GM10248 (cell line): Measurements from ENCODE around the gene KCNQ1.
A peak's percentile ranks its signal among the peaks of the same experiment; 100 is the strongest.

ENCODE experiments used
- CTCF ChIA-PET: fragments of 300-600 bp; sonication (Branson Sonifier 250); formaldehyde crosslinking; extraction: SDS; loops from one replicate; lab custom pipeline; 2021; ENCODE audit warnings: antibody characterized with exemption; lab: Yijun Ruan, JAX
- POLR2A ChIA-PET: fragments of 350-650 bp; sonication (Branson Sonifier 250); formaldehyde crosslinking; extraction: SDS; loops from one replicate; lab custom pipeline; 2020; ENCODE audit warnings: antibody characterized with exemption; lab: Yijun Ruan, JAX
- DNase-seq: peaks from one replicate; pipeline ENCODE4 v3.0.0; 2012; ENCODE audit errors: extremely low spot score
- TF ChIP-seq, protein P1 (sequence below): IDR thresholded peaks from 2 replicates; pipeline ENCODE4 v1.5.1; 2012; ENCODE audit warnings: mild to moderate bottlenecking, low read depth; ENCODE audit errors: extremely low read depth, missing control alignments, control extremely low read depth

The KCNQ1 gene

DNA sequence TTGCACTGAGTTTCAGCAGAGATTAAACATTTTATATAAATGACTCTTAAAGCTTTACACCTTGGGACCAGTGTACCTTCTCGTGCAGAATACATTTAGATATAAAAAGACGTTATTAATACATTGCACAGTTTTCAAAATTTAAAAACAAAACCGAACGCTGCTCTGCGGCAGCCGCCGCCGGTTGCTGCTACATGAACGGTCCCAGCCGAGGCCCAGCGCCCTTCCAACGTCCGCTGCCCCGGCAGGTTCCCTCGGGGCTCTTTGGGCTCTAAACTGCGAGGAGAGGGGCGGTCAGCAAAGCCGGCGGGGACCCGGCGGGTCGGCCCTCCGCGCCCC, 438.8 kb downstream of the KCNQ1 start:
- POLR2A ChIA-PET = no interaction called here
- TF ChIP-seq, protein P1, sequence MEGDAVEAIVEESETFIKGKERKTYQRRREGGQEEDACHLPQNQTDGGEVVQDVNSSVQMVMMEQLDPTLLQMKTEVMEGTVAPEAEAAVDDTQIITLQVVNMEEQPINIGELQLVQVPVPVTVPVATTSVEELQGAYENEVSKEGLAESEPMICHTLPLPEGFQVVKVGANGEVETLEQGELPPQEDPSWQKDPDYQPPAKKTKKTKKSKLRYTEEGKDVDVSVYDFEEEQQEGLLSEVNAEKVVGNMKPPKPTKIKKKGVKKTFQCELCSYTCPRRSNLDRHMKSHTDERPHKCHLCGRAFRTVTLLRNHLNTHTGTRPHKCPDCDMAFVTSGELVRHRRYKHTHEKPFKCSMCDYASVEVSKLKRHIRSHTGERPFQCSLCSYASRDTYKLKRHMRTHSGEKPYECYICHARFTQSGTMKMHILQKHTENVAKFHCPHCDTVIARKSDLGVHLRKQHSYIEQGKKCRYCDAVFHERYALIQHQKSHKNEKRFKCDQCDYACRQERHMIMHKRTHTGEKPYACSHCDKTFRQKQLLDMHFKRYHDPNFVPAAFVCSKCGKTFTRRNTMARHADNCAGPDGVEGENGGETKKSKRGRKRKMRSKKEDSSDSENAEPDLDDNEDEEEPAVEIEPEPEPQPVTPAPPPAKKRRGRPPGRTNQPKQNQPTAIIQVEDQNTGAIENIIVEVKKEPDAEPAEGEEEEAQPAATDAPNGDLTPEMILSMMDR = no peak
- CTCF ChIA-PET = interaction anchor here (21.2 kb wide), 1 partner anchor 352 kb away, joined by 528 read pairs; no protein-coding TSS in a partner anchor
- no peak for DNase-seq

DNA sequence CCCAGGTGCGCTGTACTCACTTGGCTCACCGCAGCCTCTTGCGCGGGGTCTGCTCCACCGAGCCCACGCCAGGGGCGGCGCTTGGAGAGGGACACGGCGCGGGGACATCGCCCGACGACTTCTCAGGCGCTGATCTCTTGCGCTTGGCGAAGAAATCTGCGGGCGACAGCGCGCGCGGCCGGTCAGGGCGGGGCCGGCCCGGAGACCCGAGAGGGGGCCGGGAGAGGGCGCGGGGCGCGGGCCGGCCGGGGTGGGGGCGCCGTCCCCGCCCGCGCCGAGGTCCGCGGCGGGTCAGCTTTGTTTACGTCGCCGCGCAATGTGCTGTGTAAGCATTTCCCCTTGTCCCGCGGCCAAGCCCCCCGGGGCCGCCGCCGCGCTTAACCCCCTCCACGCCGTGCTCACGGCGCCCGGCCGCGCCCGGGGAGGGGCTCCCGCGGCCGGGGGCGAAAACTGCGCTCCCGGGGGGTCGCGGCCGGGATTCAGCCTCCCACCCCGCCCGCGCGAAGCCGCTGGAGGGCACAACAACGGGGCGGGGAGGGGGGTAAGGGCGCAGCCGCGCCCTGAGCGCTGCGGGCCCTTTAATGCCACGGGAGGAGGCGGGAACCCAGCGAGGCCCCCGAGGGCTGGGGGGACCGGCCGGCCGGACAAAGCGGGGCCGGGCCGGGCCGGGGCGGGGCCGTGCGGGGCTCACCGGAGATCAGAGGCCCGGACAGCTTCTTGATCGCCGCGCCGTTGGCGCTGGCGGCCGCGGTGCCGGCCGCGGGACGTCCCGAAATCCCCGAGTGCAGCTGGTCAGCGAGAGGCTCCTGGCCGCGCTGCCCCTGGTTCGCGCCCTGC, 439.4 kb downstream of the KCNQ1 start:
- ChIA-PET CTCF (interaction anchor here (0.8 to 21.2 kb wide), 3 partner anchors 19 to 352 kb away, joined by 3 to 528 read pairs (median 3); no protein-coding TSS in a partner anchor), POLR2A (no interaction called here)
- no peak for DNase-seq
- TF ChIP-seq, protein P1 = no peak

DNA sequence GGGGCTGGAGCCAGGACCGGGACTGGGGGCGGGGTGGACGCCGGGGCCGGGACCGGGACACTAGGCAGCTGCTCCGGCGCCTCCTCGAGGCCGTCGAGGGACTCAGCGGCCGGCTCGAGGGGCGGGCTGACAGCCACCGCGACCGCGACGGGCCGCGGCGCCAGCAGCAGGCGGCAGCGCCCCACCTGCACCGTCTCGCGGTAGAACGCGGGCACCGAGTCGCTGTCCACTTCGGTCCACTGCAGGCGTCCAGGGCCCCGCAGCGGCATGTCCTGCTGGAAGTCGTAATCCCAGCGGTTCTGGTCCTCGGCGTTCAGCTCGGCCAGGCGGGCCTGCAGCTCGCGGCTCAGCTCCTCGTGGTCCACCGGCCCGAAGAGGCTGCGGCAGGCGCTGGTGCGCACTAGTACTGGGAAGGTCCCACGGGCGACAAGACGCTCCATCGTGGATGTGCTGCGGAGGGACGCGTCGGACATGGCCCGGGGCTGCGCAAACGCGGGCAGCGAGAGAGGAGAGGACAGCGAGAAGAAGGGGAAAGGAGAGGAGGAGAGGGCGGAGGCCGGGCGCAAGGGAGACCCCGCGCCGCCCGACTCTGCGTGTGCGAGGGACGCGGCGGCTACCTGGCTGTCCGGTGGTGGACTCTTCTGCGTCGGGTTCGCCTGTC, 440.3 kb downstream of the KCNQ1 start:
- CTCF ChIA-PET = interaction anchor here (0.8 to 21.2 kb wide), 3 partner anchors 18 to 353 kb away, joined by 3 to 528 read pairs (median 3); no protein-coding TSS in a partner anchor
- POLR2A ChIA-PET = no interaction called here
- TF ChIP-seq, protein P1 = peak; percentile 9
- peak; percentile 51 for DNase-seq

DNA sequence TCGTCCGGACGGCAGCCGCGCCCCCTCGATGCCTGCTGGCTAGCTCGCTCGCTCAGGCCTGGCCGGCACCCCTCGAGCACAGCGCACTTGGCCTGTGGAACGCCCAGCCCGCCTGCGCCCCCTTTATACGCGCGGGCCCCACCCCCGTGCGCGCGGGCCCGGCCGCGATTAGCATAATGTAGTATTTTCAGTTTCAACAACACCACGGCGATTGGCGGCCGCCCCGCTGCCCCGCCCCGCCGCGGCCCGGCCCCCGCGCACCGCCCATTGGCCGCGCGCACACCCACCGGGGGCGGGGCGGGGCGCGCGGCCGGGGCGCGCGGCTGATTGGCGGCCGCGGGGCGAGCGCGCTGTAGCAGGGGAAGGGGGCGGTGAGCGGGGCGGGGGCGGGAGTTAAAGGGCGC, 440.9 kb downstream of the KCNQ1 start, which contains the start of gene CDKN1C:
Gene CDKN1C, minus strand, starts transcription at position 98 of the 404 bp plus-strand sequence. CDS start 319 bp downstream, outside the sequence.
- TF ChIP-seq, protein P1 = no peak
- CTCF ChIA-PET = interaction anchor here (1.2 to 21.2 kb wide), 3 partner anchors 10 to 580 kb away, joined by 5 to 528 read pairs (median 9); no protein-coding TSS in a partner anchor

DNA sequence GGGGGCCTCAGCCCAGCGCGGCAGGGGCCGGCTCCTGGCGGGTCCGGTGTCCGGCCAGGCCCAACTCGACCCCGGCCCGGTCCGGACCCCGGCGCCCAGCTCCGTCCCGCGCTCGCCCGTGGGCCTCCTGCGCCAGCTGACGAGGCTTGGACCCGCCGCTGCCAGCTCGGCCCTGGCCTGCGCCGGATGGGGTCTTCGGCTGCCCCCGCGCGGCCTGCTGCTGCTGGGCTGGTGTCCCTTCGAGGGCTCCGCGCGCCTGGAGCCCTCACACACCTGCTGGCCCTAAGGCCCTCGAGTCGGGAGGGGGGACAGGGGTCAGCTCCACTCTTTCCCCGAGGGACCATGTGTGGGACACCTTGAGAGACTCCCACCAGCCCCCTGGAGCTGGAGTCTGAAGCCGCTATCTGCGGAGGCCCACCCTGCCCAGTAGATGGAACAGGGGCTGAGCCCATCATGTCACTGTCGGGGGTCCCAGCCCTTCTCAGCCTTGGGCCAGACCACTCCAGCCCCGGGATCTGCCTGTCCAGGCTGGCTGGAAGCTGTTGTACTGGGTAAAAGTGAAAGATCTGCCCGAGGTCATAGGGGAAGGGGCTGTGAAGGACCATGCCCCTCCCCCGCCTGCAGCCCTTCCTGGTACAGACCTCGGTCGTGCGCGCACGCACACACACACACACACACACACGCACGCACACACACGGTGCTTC, 441.5 kb downstream of the KCNQ1 start:
- TF ChIP-seq, protein P1 = peak; percentile 4
- ChIA-PET CTCF (interaction anchor here (1.2 to 21.2 kb wide), 6 partner anchors 10 to 581 kb away, joined by 5 to 528 read pairs (median 8); no protein-coding TSS in a partner anchor), POLR2A (interaction anchor here (0.8 kb wide), 1 partner anchor 186 kb away, joined by 3 read pairs; the partner anchor contains the start of gene KCNQ1OT1)
- DNase-seq = no peak

More for the DNA sequence above, 440.9 kb downstream of the KCNQ1 start, which contains the start of gene CDKN1C:
- POLR2A ChIA-PET = no interaction called here
- DNase-seq = peak; percentile 90
